WERI-Rb-1 (cell line): ENCODE results near the gene RANBP3.

Experiments
- DNase-seq: peaks from one replicate; pipeline ENCODE4 v3.0.0-alpha.2; 2020
- H3K27ac ChIP-seq: fragments of 250-450 bp; sonication (Bioruptor Pico); 2 replicates; pipeline ENCODE4 v1.5.1; 2020; ENCODE audit warnings: mild to moderate bottlenecking, moderate library complexity
- H3K27me3 ChIP-seq: fragments of 250-450 bp; sonication (Bioruptor Pico); 2 replicates; pipeline ENCODE4 v1.5.1; 2021; ENCODE audit warnings: mild to moderate bottlenecking, low read depth, moderate library complexity; ENCODE audit not compliant: insufficient read depth, severe bottlenecking
- H3K36me3 ChIP-seq: fragments of 250-450 bp; sonication (Bioruptor Pico); 2 replicates; pipeline ENCODE4 v1.5.1; 2020; ENCODE audit warnings: mild to moderate bottlenecking, moderate library complexity
- H3K4me3 ChIP-seq: 2 replicates; pipeline ENCODE4 v1.5.1; 2011; ENCODE audit warnings: low read depth, mild to moderate bottlenecking, control low read depth, low read length
- H3K9me3 ChIP-seq: fragments of 250-450 bp; sonication (Bioruptor Pico); 2 replicates; pipeline ENCODE4 v1.5.1; 2021; ENCODE audit warnings: mild to moderate bottlenecking, moderate library complexity; ENCODE audit not compliant: severe bottlenecking
- CTCF ChIP-seq: IDR thresholded peaks from 2 replicates; pipeline ENCODE4 v1.5.1; 2011; ENCODE audit warnings: low read depth, mild to moderate bottlenecking, control low read depth, inconsistent platforms, low read length

RANBP3 gene

GRCh38 chr19:5933391-5934068 is 44.4 kb downstream of the RANBP3 start:
- TF ChIP-seq CTCF: no peak
- H3K4me3 ChIP-seq: no peak overlapping the region
- no peaks in the 10 kb centered on the region for H3K27me3 ChIP-seq
- H3K36me3 ChIP-seq: peaks cover 61% of the 10 kb centered on the region
- no peaks in the 10 kb centered on the region for H3K9me3 ChIP-seq
- no peak for DNase-seq
- H3K27ac ChIP-seq: peak overlapping the region; percentile 78

DNA sequence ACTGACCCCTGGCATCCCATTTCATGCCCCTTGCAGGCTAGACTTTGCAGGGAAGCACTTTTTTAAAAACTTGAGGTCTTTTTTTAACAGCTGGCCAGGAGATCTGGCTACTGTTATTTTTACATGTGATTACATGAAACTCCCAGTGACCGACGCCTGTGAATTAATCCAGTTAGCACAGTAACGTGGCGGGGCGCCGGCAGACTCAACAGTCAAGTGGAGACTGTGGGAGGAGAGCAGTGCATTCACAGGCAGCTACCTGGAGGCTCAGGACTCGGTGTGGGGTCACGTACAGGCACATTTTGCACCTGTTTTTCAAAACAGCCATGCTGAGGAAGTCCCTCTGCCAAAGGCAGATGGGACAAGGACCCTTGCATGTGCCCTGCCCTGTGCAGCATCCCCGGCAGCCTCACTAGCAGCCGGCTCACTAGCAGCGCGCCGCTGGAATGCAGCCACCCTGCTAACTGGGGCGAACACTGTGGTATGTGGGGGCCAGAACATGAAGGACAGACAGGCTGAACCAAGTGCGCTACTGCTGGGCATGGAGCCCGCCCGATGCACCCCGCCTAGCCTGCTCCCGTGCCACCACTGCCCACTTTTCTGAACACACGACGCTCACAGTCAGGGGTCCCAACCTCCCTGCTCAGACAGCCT is 45.2 kb downstream of the RANBP3 start:
- peak overlapping the region; percentile 78 for H3K27ac ChIP-seq
- TF ChIP-seq CTCF: no peak
- peak; percentile 75 for DNase-seq
- no peaks in the 10 kb centered on the region for H3K27me3 ChIP-seq
- H3K36me3 ChIP-seq: peaks cover 64% of the 10 kb centered on the region
- no peaks in the 10 kb centered on the region for H3K9me3 ChIP-seq
- no peak overlapping the region for H3K4me3 ChIP-seq

DNA sequence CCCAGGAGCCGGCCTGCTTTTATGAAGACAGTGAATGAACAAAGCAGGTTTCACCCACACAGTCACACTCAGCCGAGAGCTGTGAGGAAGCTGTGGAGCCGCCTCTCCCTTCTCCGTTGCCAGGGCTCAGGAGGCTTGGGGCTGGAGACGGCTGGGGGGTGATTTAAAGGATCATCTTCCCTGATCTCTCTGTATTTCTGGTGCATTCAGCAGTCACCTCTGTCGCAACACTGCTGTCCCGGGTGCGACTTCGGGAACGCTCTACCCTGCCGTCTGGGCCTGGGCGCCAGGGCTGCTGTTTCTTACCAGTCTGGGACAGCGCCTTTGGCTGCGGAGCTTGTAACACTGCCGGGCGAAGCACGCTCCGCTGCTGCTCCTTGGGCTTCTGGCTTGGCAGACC is 45.8 kb downstream of the RANBP3 start:
- DNase-seq: peak; percentile 73
- Histone ChIP-seq H3K27ac (peak overlapping the region; percentile 78), H3K4me3 (no peak overlapping the region; the same call in 1 of the 2 replicates), H3K27me3 (no peaks in the 10 kb centered on the region), H3K9me3 (no peaks in the 10 kb centered on the region), H3K36me3 (peaks cover 64% of the 10 kb centered on the region)
- no peak for TF ChIP-seq CTCF

GRCh38 chr19:5931251-5931650 is 46.7 kb downstream of the RANBP3 start:
- DNase-seq: no peak
- peaks cover 67% of the 10 kb centered on the region for H3K36me3 ChIP-seq
- H3K27ac ChIP-seq: peak overlapping the region; percentile 78; the same call in 1 of the 2 replicates

DNA sequence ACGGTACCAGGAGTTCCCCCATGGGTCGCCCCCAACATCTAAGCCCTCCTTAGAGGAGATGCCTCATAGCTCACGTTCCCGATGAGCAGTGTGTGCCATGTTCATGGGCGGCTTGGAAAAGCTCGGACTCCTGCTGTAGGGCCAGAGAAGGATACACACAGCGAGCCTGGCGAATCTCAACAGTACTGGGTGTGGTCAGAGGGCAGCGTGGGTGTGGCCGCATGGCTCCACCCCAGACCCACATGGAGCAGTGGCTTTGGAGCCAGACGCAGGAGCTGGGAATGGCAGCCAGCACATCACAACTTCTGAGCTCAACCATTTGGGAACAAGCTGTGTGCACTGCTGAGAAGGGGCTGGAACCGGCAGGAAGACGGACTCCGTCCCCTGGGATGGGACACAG is 48.3 kb downstream of the RANBP3 start:
- TF ChIP-seq CTCF: no peak
- Histone ChIP-seq H3K27ac (no peak overlapping the region), H3K27me3 (no peaks in the 10 kb centered on the region), H3K9me3 (no peaks in the 10 kb centered on the region), H3K4me3 (no peak overlapping the region), H3K36me3 (peaks cover 80% of the 10 kb centered on the region)
- no peak for DNase-seq

More at GRCh38 chr19:5931251-5931650, 46.7 kb downstream of the RANBP3 start:
- no peaks in the 10 kb centered on the region for H3K27me3 ChIP-seq
- H3K9me3 ChIP-seq: no peaks in the 10 kb centered on the region
- H3K4me3 ChIP-seq: no peak overlapping the region
- TF ChIP-seq CTCF: no peak
